HG02981 (cell line): ENCODE data around the gene NPY4R2.
"Not testable (repeated sequence)": the region's sequence is repeated elsewhere in the genome, so short reads cannot be mapped to it uniquely, and the experiment has no call there.

ENCODE experiments used
- ATAC-seq: cut with Tn5 transposase; IDR thresholded peaks from one replicate; pipeline ENCODE4 v1.9.1; 2021; ENCODE audit warnings: mild to moderate bottlenecking, moderate library complexity; ENCODE audit not compliant: unreplicated experiment

The NPY4R2 gene

DNA sequence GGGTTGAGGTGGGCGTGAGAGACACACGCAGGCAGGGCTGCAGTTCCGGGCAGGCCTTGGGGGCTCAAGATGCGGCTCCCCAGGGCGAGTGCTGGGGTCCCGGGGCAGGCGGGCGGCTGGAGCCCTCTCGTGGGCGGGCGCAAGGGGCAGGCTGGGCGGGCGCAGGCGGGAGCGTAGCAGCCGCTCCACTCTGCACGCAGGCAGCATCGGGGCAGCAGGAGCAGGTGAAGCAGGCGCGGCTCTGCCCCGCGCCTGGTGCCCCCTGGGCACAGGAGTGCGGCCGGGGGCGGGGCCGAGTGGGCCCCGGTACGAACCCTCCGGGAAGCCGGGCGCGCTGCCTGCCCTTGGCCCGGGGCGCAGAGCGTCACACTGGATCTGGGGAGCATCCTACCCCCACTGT is at the start of gene NPY4R2:
Gene NPY4R2 (plus strand): TSS at position 188 of the 400 bp plus-strand sequence. CDS start 3,326 bp downstream, outside the sequence.
- ATAC-seq: not testable (repeated sequence)

- not testable (repeated sequence) for ATAC-seq
Measured at GRCh38 chr10:47870887-47871286, 47.6 kb upstream of the NPY4R2 start.

- not testable (repeated sequence) for ATAC-seq
Measured at GRCh38 chr10:47871485-47872180, 46.8 kb upstream of the NPY4R2 start.

GRCh38 chr10:47872236-47872635 is 46.2 kb upstream of the NPY4R2 start:
- not testable (repeated sequence) for ATAC-seq

- not testable (repeated sequence) for ATAC-seq
Measured at GRCh38 chr10:47884239-47884638, 34.2 kb upstream of the NPY4R2 start.

- not testable (repeated sequence) for ATAC-seq
Measured at GRCh38 chr10:47884934-47885333, 33.5 kb upstream of the NPY4R2 start.

DNA sequence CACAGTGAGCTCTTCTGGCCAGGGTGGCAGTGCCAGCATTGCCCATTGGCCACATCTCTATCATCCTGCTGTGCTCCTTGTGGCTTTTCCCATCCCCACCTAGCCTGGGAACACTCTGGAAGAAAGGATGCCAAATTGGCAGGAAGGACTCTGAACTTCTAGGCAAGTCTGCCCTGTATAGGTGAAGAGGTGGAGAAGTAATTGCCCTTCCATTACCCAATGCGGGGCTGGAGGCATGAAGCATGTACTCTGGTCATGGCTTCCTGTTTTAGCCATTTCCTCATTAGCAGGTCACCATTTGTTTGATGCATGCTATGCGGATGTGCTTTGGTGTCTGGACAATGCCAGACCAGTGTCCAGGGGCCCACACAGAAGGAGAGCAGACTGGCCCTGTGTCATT is 32.1 kb upstream of the NPY4R2 start:
- not testable (repeated sequence) for ATAC-seq

DNA sequence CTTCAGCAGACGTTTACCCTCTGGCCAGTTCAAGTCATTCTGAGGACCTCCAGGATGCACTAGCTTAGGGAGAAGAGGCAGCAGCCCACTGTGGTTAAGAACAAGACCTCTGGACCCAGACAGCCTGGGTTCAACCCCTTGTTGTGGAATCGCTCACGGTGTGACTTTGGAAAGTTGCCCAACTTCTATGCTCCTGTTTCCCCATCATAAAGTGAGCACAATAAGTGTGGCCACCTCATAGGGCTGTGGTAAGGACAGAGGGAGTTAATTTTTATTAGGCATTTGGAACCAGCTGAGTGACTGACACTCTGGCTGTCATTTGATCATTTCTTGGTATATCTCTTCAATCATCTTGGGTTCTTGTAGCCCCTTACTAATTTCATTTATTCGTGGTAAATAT is 31.6 kb upstream of the NPY4R2 start:
- ATAC-seq: not testable (repeated sequence)

DNA sequence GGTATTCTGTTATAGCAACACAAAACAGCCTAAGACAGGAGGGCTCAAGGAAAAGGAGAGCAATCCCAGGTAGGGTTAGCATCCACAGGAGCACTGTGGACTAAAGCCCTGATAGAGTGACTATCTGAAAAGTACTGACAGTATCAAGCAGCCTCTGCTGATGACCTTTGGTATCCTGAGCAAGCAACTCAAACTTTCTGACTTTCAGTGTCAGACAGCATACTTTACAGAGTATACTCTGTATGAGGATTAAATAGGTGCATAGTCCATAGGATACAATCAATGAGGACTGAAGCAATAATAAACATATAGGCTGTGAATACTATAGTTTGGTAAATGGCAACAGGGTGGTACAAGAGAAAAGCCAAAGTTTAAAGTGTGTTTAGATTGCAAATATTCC is 27.7 kb upstream of the NPY4R2 start:
- not testable (repeated sequence) for ATAC-seq

- not testable (repeated sequence) for ATAC-seq
Measured at GRCh38 chr10:47892494-47893261, 25.8 kb upstream of the NPY4R2 start.

DNA sequence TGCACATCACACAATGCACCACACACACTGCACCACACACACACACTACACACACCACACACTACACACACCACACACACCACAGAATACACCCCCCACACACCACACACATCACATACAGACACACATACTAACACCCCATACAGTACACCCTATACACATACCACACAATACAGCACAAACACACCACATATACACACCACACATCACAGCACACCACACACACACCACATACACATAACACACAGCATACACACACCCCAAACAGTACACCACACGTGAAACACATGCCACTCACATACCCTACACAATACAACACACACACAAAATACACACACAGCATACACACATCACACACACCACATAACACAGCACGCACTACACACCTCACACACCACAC is 23.9 kb upstream of the NPY4R2 start:
- not testable (repeated sequence) for ATAC-seq

DNA sequence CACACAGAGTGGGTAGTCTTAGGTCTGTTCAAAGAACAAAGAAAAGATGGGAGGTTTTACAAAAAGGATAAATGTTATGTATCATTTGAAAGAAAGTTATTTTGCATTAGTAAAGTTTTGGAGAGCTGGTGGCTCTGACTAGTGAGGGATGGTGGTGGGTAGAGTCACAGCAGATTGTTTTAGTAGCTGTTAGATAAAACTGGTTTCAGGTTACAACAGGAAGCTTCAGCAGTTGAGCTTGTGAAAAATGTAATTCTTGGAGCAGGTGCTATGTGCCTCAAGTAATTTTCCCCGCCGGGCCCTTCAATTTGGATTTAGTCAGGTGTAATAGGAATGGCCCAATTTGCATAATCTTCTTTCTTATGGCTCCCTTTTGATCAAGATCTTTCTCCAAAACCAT is 20.6 kb upstream of the NPY4R2 start:
- not testable (repeated sequence) for ATAC-seq

- ATAC-seq: not testable (repeated sequence)
Measured at GRCh38 chr10:47909333-47909732, 9.1 kb upstream of the NPY4R2 start.

DNA sequence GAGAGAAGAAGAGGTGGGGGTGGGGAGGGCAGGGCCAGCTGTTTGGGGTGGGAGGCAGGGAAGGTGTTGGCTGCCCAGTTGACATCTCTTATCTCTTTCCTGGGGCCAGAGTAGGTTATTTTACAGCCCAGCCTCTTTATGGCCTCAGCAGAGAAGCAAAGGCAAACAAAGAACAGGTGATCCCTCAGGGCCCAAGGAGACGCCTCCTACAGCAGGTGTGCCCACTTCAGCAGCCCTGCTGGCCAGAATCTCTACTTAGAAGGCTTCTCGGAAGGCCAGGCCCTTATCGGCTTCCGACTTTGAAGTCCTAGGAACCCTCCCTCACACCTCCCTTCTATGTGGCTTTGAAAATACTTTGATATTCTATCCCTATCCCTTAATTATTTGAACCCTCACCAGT is 8.0 kb upstream of the NPY4R2 start:
- not testable (repeated sequence) for ATAC-seq

GRCh38 chr10:47914052-47914451 is 4.4 kb upstream of the NPY4R2 start:
- ATAC-seq: not testable (repeated sequence)

DNA sequence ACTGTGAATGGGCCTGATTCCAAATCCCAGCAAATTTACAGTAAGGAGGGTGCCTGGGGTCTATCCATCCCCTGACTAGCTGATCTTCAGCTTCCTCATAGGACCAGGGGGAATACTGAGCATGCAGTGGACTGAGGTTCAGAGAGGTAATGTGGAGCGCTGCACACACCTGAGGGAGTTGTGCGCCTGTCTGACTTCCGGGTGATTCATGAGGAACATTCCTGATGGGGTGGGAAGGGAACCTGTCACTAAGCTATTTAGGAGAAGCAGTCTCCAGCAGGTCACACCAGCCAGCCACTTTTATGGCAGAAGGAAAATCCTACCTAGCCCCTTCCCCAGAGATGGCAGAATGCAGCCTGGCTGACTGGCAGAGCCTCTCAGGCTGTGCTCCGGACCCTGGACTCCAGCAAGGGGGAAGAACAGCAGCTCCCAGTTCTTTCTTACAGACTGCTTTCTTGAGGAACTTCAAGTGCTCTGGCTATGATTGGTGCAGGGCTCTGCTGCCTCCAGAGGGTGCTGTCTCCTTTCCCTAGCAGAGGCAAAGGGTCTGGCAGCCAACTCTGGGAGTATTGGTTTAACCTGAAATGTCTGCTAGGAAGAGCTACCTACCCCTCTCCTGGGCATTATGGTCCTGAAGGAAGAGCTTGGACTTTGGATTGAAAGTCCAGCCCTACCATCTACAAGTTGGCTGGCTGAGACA is 2.5 kb upstream of the NPY4R2 start:
- not testable (repeated sequence) for ATAC-seq

- not testable (repeated sequence) for ATAC-seq
Measured at GRCh38 chr10:47920610-47921009, 2.1 kb downstream of the NPY4R2 start.

- ATAC-seq: not testable (repeated sequence)
Measured at GRCh38 chr10:47922503-47922902, 4.0 kb downstream of the NPY4R2 start.

- not testable (repeated sequence) for ATAC-seq
Measured at GRCh38 chr10:47924628-47925027, 6.2 kb downstream of the NPY4R2 start.

DNA sequence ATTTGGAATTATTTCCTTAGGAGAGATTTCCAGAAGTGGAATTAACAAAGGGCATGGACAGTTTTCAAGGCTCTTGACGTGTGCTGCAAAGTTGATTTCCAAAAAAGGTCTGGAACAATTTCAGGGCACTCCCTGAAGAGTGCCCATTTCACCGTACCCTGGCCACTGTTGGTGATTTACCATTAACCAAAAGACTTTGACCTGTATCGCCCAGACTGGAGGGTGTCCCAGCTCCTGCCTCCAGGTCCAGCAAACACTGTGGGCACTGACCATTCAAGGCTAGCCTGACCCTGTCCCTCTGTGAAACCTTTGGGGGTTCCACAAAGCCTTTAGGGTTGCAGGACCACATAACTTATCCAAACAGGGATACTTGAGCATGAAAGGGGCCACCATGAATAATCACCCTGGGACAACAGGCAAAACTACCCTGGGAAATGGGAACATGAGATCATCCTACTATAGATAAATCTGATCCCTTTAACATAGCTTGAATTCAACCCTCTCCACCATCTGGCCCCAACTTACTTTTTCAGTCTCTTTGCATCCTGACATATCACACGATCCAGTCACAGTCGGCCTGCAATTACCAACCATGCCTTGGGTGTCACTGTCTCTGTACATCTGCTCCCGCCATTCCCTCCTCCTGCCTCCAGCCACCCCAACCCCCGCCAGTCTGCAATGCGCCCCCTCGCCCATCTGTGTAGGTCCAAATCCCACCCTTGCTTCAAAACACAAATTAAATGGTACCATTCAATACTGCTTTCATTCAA is 8.9 kb downstream of the NPY4R2 start:
- ATAC-seq: not testable (repeated sequence)

DNA sequence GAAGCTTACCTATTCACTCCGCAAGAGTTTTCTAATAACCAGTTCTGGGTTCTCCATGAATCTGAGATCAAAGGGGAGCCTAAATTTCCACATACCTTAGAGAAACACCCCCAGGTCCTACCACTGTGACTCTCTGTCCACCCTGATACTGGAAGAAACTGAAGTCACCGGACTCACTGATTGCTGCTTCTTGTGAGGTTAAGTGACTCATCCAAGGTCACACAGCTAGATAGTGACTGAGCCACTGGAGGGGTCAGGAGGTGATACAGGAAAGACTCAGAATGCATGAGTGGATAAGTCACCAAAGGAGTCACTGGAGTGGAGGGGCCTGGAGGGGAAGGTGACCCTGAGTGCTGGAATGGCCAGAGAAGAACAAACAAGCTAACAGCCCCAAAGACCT is 9.8 kb downstream of the NPY4R2 start:
- ATAC-seq: not testable (repeated sequence)
